Keratinocyte (primary cell): ENCODE measurements around the gene UBFD1.

Source experiments
- EZH2 ChIP-seq: IDR thresholded peaks from one replicate; pipeline ENCODE4 v1.6.1; 2012; ENCODE audit warnings: inconsistent platforms, mild to moderate bottlenecking, low read length, moderate library complexity
- TF ChIP-seq, protein P1 (sequence below), 3 experiments: IDR thresholded peaks in 1 of 3; conservative IDR thresholded peaks in 1 of 3; optimal IDR thresholded peaks in 1 of 3; 2 replicates in 2 of 3; 3 replicates in 1 of 3; pipeline versions ENCODE3 to v1.5.1; 2011; ENCODE audit warnings: low read length in 3 of 3, mild to moderate bottlenecking in 3 of 3, moderate library complexity in 2 of 3, control low read depth in 1 of 3, inconsistent platforms in 1 of 3; ENCODE audit not compliant: insufficient read depth in 2 of 3; ENCODE audit errors: extremely low read depth in 1 of 3

DNA sequence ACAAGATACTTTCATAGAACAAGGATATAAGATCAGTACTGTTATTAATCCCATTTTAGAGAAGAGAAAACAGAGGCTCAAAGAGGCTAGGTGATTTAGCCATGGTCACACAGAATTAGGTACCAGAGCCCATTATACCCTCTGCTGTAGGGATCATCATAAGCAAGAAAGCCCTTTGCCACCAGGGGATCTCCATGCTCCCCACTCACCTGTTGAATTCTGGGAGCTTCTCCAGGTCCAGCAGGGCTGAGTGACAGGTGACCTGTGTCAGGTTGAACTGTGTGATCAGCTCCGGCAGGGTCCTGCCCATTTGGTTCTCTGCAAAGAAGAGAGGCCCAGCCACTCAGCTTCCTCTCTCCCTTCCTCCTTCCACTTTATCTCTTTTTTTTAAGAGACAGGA, 25.1 kb upstream of the UBFD1 start:
- TF ChIP-seq, protein P1, sequence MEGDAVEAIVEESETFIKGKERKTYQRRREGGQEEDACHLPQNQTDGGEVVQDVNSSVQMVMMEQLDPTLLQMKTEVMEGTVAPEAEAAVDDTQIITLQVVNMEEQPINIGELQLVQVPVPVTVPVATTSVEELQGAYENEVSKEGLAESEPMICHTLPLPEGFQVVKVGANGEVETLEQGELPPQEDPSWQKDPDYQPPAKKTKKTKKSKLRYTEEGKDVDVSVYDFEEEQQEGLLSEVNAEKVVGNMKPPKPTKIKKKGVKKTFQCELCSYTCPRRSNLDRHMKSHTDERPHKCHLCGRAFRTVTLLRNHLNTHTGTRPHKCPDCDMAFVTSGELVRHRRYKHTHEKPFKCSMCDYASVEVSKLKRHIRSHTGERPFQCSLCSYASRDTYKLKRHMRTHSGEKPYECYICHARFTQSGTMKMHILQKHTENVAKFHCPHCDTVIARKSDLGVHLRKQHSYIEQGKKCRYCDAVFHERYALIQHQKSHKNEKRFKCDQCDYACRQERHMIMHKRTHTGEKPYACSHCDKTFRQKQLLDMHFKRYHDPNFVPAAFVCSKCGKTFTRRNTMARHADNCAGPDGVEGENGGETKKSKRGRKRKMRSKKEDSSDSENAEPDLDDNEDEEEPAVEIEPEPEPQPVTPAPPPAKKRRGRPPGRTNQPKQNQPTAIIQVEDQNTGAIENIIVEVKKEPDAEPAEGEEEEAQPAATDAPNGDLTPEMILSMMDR (optimal IDR thresholded peaks at IDR 0.05 in 1 of 3, IDR thresholded peaks at IDR 0.05 in 1 of 3, conservative IDR thresholded peaks at IDR 0.05 in 1 of 3; ENCODE audit: extremely low read depth in 1 of 3, insufficient read depth in 2 of 3, low read length in 3 of 3), result no peak
- TF ChIP-seq EZH2, result no peak
